ENCODE data around the gene EMX2.

Gene EMX2

DNA sequence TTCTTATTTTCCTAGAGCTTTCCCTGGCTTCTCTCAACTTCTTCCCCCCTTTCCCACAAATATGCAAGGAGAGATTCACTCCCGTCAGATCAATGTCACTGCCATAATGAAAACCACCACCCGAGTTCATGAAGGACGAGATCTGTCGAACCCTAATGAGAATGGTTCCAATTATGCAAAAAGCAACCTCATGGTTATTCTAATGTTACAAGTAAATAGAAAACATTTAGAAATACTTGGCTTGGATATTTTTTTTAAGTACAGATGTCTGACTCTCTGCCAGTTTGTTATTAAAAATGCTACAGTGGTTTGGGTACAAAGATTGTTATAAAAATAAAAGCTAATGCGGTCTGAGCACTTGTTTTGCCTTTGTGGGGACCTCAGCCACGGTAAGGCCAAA is 25.9 kb upstream of the EMX2 start:
- H3K27me3 ChIP-seq (ENCODE audit: insufficient read depth, insufficient read length): no peaks in the 10 kb centered on the region
- peaks cover 3% of the 10 kb centered on the region for H3K4me1 ChIP-seq (ENCODE audit: insufficient read depth, insufficient read length)
- no peak overlapping the region for H3K4me3 ChIP-seq (ENCODE audit: insufficient read length, low read depth)
- H3K36me3 ChIP-seq (ENCODE audit: insufficient read depth, insufficient read length, low read length): no peaks in the 10 kb centered on the region
- H3K9me3 ChIP-seq (ENCODE audit: insufficient read depth, low read length): no peaks in the 10 kb centered on the region
- no peak for DNase-seq (ENCODE audit: low read depth, low spot score)
- H3K9ac ChIP-seq (ENCODE audit: insufficient read length, low read depth): no peak overlapping the region
- TF ChIP-seq YY1 (IDR thresholded peaks at IDR 0.05; ENCODE audit: insufficient read depth, insufficient read length) (no peak), SUZ12 (IDR thresholded peaks at IDR 0.05; ENCODE audit: extremely low read depth, insufficient read depth, insufficient read length) (no peak), ZNF274 (IDR thresholded peaks at IDR 0.05; ENCODE audit: low read depth, low read length) (no peak)

DNA sequence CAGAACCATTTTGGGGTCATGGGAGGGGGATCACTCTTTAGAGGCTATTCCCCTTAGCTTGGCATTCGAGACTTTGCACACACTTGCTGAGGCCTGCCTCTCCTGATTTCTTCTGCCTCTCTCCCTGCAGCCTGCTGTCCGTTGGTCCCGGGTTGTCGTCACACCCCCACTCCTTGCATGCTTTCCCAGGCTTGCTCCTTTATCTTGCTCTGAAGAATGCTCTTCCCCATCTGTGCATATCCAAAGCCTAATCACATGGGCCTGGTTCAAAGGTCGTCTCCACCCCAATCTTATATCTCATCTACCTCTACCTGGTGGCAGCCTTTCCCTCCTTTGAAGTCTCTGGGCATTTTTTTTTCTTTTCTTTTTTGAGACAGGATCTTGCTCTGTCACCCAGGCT is 24.3 kb upstream of the EMX2 start:
- H3K36me3 ChIP-seq (ENCODE audit: insufficient read depth, insufficient read length, low read length): no peaks in the 10 kb centered on the region
- H3K4me1 ChIP-seq (ENCODE audit: insufficient read depth, insufficient read length): peaks cover 3% of the 10 kb centered on the region
- H3K27me3 ChIP-seq (ENCODE audit: insufficient read depth, insufficient read length): no peaks in the 10 kb centered on the region
- DNase-seq (ENCODE audit: low read depth, low spot score): no peak
- H3K9ac ChIP-seq (ENCODE audit: insufficient read length, low read depth): no peak overlapping the region
- no peak overlapping the region for H3K4me3 ChIP-seq (ENCODE audit: insufficient read length, low read depth)
- no peaks in the 10 kb centered on the region for H3K9me3 ChIP-seq (ENCODE audit: insufficient read depth, low read length)
- TF ChIP-seq ZNF274 (IDR thresholded peaks at IDR 0.05; ENCODE audit: low read depth, low read length) (no peak), YY1 (IDR thresholded peaks at IDR 0.05; ENCODE audit: insufficient read depth, insufficient read length) (no peak), SUZ12 (IDR thresholded peaks at IDR 0.05; ENCODE audit: extremely low read depth, insufficient read depth, insufficient read length) (no peak)

DNA sequence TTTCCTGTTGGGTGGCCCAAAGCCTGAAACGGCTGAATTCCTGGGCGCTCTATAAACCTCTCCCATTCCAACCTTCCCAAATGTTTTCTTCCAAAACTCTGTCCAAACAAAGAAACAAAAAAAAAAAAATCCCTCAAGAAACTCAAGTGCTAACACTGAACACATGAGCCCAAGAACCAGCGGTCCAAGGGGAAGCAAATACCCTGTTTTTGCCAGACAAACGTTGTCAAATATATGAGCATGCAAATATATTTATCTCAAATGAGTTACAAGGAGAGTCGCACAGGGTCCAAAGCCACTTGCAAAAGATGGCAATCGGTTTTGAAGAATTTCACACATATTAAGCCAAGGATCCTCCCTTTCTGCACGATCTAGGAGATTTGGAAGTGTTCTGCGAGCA is 23.3 kb upstream of the EMX2 start:
- Histone ChIP-seq H3K4me1 (ENCODE audit: insufficient read depth, insufficient read length) (peaks cover 3% of the 10 kb centered on the region), H3K9ac (ENCODE audit: insufficient read length, low read depth) (no peak overlapping the region), H3K4me3 (ENCODE audit: insufficient read length, low read depth) (no peak overlapping the region), H3K36me3 (ENCODE audit: insufficient read depth, insufficient read length, low read length) (no peaks in the 10 kb centered on the region), H3K27me3 (ENCODE audit: insufficient read depth, insufficient read length) (no peaks in the 10 kb centered on the region), H3K9me3 (ENCODE audit: insufficient read depth, low read length) (no peaks in the 10 kb centered on the region)
- TF ChIP-seq ZNF274 (IDR thresholded peaks at IDR 0.05; ENCODE audit: low read depth, low read length) (no peak), SUZ12 (IDR thresholded peaks at IDR 0.05; ENCODE audit: extremely low read depth, insufficient read depth, insufficient read length) (no peak), YY1 (IDR thresholded peaks at IDR 0.05; ENCODE audit: insufficient read depth, insufficient read length) (no peak)
- DNase-seq (ENCODE audit: low read depth, low spot score): no peak

DNA sequence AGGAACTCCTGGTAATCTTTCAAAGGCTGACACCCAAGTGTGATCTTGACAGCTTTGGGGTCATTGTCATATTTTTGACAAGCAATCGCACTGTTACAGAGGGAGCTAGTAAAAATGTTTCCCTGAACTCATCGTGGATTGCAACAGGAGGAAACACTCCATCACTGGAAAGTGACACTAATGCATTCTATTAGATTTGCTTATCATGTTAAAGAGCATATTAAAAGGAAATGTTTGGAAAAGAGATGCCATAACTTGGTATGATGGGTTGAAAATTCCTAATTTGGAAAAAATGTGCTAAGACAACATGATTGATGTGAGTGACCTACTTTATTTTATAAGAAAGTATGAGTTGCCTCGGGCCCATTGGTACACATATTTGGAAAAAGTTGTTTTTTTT is 22.7 kb upstream of the EMX2 start:
- H3K27me3 ChIP-seq (ENCODE audit: insufficient read depth, insufficient read length): no peaks in the 10 kb centered on the region
- TF ChIP-seq ZNF274 (IDR thresholded peaks at IDR 0.05; ENCODE audit: low read depth, low read length) (no peak), YY1 (IDR thresholded peaks at IDR 0.05; ENCODE audit: insufficient read depth, insufficient read length) (no peak), SUZ12 (IDR thresholded peaks at IDR 0.05; ENCODE audit: extremely low read depth, insufficient read depth, insufficient read length) (no peak)
- H3K4me3 ChIP-seq (ENCODE audit: insufficient read length, low read depth): no peak overlapping the region
- no peaks in the 10 kb centered on the region for H3K9me3 ChIP-seq (ENCODE audit: insufficient read depth, low read length)
- peaks cover 3% of the 10 kb centered on the region for H3K4me1 ChIP-seq (ENCODE audit: insufficient read depth, insufficient read length)
- DNase-seq (ENCODE audit: low read depth, low spot score): no peak
- no peak overlapping the region for H3K9ac ChIP-seq (ENCODE audit: insufficient read length, low read depth)
- no peaks in the 10 kb centered on the region for H3K36me3 ChIP-seq (ENCODE audit: insufficient read depth, insufficient read length, low read length)

DNA sequence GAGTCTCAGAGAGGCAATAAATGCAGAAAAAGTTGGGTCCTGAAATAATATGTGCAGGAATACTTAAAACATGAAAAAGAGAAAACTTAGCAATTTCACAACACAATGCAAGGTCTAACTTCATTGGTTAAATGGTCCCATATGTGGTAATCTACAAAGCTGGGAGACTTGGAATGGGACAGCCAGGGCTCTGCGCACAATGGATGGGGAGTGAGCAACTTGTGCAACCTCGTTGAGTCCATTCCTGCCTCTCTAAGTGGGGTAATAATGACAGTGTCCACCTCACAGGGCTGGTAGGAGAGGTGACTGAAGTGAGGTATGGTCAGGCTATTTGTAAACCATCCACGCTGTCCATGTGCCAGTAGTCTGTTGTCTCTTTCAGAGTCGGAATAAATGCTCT is 11.8 kb upstream of the EMX2 start:
- no peaks in the 10 kb centered on the region for H3K36me3 ChIP-seq (ENCODE audit: insufficient read depth, insufficient read length, low read length)
- H3K9me3 ChIP-seq (ENCODE audit: insufficient read depth, low read length): no peaks in the 10 kb centered on the region
- no peak for DNase-seq (ENCODE audit: low read depth, low spot score)
- peaks cover 7% of the 10 kb centered on the region for H3K4me1 ChIP-seq (ENCODE audit: insufficient read depth, insufficient read length)
- no peak overlapping the region for H3K9ac ChIP-seq (ENCODE audit: insufficient read length, low read depth)
- H3K27me3 ChIP-seq (ENCODE audit: insufficient read depth, insufficient read length): peaks cover 58% of the 10 kb centered on the region
- H3K4me3 ChIP-seq (ENCODE audit: insufficient read length, low read depth): no peak overlapping the region
- no peak for TF ChIP-seq YY1 (IDR thresholded peaks at IDR 0.05; ENCODE audit: insufficient read depth, insufficient read length)

DNA sequence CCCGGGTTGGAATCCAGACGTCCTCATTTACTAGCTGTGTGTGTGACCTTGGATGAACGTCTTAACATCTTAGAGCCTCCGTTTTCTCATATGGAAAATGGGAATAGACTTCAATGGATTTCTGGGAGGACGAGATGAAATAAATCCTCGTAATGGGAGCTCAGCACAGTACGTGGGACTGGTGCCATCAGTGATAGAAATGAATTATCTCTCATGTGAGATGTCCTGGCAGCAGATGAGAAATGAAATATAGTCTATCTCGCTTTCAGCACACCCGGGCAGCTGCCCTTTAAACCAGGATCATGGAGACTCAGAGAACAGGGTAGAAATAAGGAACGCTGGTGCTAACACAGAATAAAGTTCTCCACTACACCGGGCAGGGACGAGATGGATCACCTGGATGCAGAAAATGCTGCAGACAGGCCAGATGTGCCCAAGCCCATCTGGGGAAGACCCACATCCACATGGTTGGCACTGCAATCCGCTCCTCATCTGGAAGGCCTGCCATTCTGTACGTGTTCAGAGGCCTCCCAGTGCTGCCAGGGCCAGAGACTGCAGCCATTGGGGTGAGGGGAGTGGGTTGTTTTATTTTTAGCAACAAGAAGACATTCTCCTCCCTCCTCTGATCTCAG is 11.1 kb upstream of the EMX2 start:
- H3K27me3 ChIP-seq (ENCODE audit: insufficient read depth, insufficient read length): peaks cover 65% of the 10 kb centered on the region
- H3K4me1 ChIP-seq (ENCODE audit: insufficient read depth, insufficient read length): peaks cover 7% of the 10 kb centered on the region

DNA sequence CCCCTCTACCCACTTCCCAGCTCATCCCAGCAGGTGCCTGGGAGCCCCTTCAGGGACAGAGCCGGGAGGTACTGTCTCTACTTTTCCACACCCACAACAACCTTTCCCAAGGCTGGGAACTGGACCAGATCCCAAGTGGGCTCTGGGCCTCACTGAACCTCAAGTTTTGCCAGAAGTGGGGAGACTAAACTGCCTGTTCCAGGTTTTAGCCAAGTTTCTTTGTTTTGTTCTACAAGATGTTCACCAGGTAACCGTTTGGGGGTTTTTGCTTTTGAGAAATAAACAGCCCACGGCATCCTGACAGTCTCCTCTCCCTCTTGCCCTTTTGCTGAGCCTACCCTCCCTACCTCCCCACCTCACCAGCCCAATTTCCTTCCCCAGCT is 10.6 kb upstream of the EMX2 start:
- H3K9ac ChIP-seq (ENCODE audit: insufficient read length, low read depth): no peak overlapping the region
- TF ChIP-seq SUZ12 (IDR thresholded peaks at IDR 0.05; ENCODE audit: extremely low read depth, insufficient read depth, insufficient read length) (no peak), ZNF274 (IDR thresholded peaks at IDR 0.05; ENCODE audit: low read depth, low read length) (no peak), YY1 (IDR thresholded peaks at IDR 0.05; ENCODE audit: insufficient read depth, insufficient read length) (no peak)
- no peaks in the 10 kb centered on the region for H3K36me3 ChIP-seq (ENCODE audit: insufficient read depth, insufficient read length, low read length)
- H3K4me3 ChIP-seq (ENCODE audit: insufficient read length, low read depth): no peak overlapping the region
- H3K9me3 ChIP-seq (ENCODE audit: insufficient read depth, low read length): no peaks in the 10 kb centered on the region
- peaks cover 70% of the 10 kb centered on the region for H3K27me3 ChIP-seq (ENCODE audit: insufficient read depth, insufficient read length)
- no peak for DNase-seq (ENCODE audit: low read depth, low spot score)
- peaks cover 7% of the 10 kb centered on the region for H3K4me1 ChIP-seq (ENCODE audit: insufficient read depth, insufficient read length)

More for the DNA sequence above, 11.1 kb upstream of the EMX2 start:
- TF ChIP-seq YY1 (IDR thresholded peaks at IDR 0.05; ENCODE audit: insufficient read depth, insufficient read length): no peak
- no peak for TF ChIP-seq ZNF274 (IDR thresholded peaks at IDR 0.05; ENCODE audit: low read depth, low read length)
- TF ChIP-seq SUZ12 (IDR thresholded peaks at IDR 0.05; ENCODE audit: extremely low read depth, insufficient read depth, insufficient read length): no peak
- DNase-seq (ENCODE audit: low read depth, low spot score): no peak
- H3K9ac ChIP-seq (ENCODE audit: insufficient read length, low read depth): no peak overlapping the region
- no peaks in the 10 kb centered on the region for H3K9me3 ChIP-seq (ENCODE audit: insufficient read depth, low read length)
- no peak overlapping the region for H3K4me3 ChIP-seq (ENCODE audit: insufficient read length, low read depth)
- no peaks in the 10 kb centered on the region for H3K36me3 ChIP-seq (ENCODE audit: insufficient read depth, insufficient read length, low read length)

All from NT2/D1 (cell line).